Suprapubic skin (tissue), 4 donors: ENCODE data around the gene ITGAE. TPM values are rescaled to one million over a fixed set of nuclear protein-coding genes. Genes with fewer than 3 reads are reported as not detected.

ENCODE experiments used
- DNase-seq, 2 donors: peaks; one replicate each; pipeline ENCODE4 v3.0.0-alpha.2; 2019; ENCODE audit warnings: low spot score in 2 of 2
- H3K27ac ChIP-seq: fragments of 200-600 bp; sonication (generic); one replicate; pipeline ENCODE4 v1.5.1; 2019
- H3K27me3 ChIP-seq: fragments of 200-600 bp; sonication (generic); one replicate; pipeline ENCODE4 v1.5.1; 2019
- H3K36me3 ChIP-seq: fragments of 200-600 bp; sonication (generic); one replicate; pipeline ENCODE4 v1.5.1; 2019
- H3K4me1 ChIP-seq: fragments of 200-600 bp; sonication (generic); one replicate; pipeline ENCODE4 v1.5.1; 2019
- H3K4me3 ChIP-seq: fragments of 200-600 bp; sonication (generic); one replicate; pipeline ENCODE4 v1.5.1; 2019; ENCODE audit warnings: mild to moderate bottlenecking
- H3K9me3 ChIP-seq: fragments of 200-600 bp; sonication (generic); one replicate; pipeline ENCODE4 v1.5.1; 2019
- EP300 ChIP-seq: sonication (generic); formaldehyde crosslinking; IDR thresholded peaks from one replicate; pipeline ENCODE4 v1.6.1; 2017; ENCODE audit warnings: antibody characterized with exemption
- POLR2A ChIP-seq, 2 donors: fragments of 450-650 bp; IDR thresholded peaks; one replicate each; pipeline ENCODE4 v1.6.1; 2017; ENCODE audit warnings: antibody characterized with exemption in 2 of 2, mild to moderate bottlenecking in 2 of 2, moderate library complexity in 2 of 2
- POLR2AphosphoS5 ChIP-seq, 3 donors: sonication (generic); formaldehyde crosslinking; IDR thresholded peaks; one replicate each; pipeline ENCODE4 v1.6.1; 2017; ENCODE audit warnings: antibody characterized with exemption in 3 of 3
- WGBS: methylation state at CpG from one replicate; pipeline ENCODE4 v1.1.5; 2018; 5-methylcytosine and 5-hydroxymethylcytosine counted together
- total RNA-seq, 4 donors: library from RNA; depleted of rRNA; stranded (reverse); fragments of >200 nt; gene quantifications; one replicate each; pipeline ENCODE4 v1.1.0, GENCODE V29; 2016
- TF ChIP-seq, protein P1 (sequence below), 2 donors: fragments of 200-600 bp in 1 of 2; fragments of 450-650 bp in 1 of 2; sonication (generic) in 1 of 2; IDR thresholded peaks; one replicate each; pipeline ENCODE4 v1.5.1; 2016 to 2019; ENCODE audit warnings: antibody characterized with exemption in 2 of 2, mild to moderate bottlenecking in 1 of 2, moderate library complexity in 1 of 2

Gene ITGAE
- total RNA-seq, 4 donors from 2014 or later, result 14.0 to 20.7 (median 14.4) TPM

DNA sequence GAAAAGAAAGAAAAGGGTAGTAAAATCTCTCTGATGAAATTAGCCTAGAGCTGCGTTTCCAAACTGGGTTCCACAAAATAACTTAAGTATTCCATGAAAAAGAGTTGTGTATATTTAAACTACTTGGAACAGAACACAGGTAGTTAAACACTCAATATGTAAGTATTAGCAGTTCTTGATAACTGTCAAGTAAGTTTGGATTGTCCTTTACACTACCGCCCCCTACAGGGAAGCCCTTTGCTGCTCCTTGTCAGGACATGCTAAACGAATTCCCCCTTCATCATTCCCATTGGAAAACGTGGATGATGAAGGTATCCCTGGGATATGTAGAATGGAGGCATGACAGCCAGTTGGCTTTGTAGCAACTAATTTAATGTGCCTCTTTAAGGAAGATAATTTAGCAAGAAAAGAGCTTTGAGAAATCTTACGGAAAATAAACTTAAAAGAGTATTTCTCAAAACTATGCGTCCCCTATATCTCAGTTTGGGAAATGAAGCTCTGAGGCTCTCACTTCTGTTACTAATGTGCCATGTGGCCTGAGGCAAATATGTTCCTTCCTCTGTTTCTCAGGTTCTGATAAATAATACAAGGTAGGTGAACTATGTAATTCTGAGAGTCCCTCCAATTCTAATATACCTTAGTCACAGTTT is 26.3 kb upstream of the ITGAE start:
- Histone ChIP-seq H3K36me3 (peaks cover 75% of the 10 kb centered on the region), H3K27ac (no peak overlapping the region), H3K9me3 (no peaks in the 10 kb centered on the region), H3K4me1 (peaks cover 5% of the 10 kb centered on the region), H3K4me3 (no peak overlapping the region), H3K27me3 (no peaks in the 10 kb centered on the region)
- TF ChIP-seq, protein P1, sequence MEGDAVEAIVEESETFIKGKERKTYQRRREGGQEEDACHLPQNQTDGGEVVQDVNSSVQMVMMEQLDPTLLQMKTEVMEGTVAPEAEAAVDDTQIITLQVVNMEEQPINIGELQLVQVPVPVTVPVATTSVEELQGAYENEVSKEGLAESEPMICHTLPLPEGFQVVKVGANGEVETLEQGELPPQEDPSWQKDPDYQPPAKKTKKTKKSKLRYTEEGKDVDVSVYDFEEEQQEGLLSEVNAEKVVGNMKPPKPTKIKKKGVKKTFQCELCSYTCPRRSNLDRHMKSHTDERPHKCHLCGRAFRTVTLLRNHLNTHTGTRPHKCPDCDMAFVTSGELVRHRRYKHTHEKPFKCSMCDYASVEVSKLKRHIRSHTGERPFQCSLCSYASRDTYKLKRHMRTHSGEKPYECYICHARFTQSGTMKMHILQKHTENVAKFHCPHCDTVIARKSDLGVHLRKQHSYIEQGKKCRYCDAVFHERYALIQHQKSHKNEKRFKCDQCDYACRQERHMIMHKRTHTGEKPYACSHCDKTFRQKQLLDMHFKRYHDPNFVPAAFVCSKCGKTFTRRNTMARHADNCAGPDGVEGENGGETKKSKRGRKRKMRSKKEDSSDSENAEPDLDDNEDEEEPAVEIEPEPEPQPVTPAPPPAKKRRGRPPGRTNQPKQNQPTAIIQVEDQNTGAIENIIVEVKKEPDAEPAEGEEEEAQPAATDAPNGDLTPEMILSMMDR (IDR thresholded peaks at IDR 0.05), result peak; percentile 29 to 50
- no peak for TF ChIP-seq POLR2A (IDR thresholded peaks at IDR 0.05)
- WGBS, result 56% methylated on average over 6 of the region's 6 CpGs
- peak in 1 of 2 donors; percentile 67 for DNase-seq

DNA sequence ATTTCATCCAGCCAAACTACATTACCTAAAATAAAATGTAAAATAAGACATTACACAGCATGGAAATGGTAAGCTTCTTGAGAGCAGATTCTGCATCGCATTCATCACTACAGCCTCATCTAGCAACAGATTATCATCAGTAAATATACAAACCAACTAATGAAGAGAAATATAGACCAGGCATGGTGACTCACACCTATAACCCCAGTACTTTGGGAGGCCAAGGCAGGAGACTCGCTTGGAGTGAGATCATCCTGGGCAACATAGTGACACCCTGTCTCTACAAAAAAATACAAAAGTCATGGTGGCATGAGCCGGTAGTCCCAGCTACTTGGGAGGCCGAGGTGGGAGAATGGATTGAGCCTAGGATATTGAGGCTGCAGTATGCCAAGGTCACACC is 25.2 kb upstream of the ITGAE start:
- H3K36me3 ChIP-seq, result peaks cover 86% of the 10 kb centered on the region
- no peak overlapping the region for H3K4me3 ChIP-seq
- no peaks in the 10 kb centered on the region for H3K27me3 ChIP-seq
- H3K4me1 ChIP-seq, result peaks cover 5% of the 10 kb centered on the region
- 80% methylated on average over 4 of the region's 4 CpGs for WGBS
- H3K9me3 ChIP-seq, result no peaks in the 10 kb centered on the region
- DNase-seq, result no peak
- TF ChIP-seq, protein P1 (IDR thresholded peaks at IDR 0.05), result no peak
- TF ChIP-seq EP300 (no peak), POLR2A (IDR thresholded peaks at IDR 0.05) (no peak), POLR2AphosphoS5 (IDR thresholded peaks at IDR 0.05) (no peak)
- H3K27ac ChIP-seq, result no peak overlapping the region

DNA sequence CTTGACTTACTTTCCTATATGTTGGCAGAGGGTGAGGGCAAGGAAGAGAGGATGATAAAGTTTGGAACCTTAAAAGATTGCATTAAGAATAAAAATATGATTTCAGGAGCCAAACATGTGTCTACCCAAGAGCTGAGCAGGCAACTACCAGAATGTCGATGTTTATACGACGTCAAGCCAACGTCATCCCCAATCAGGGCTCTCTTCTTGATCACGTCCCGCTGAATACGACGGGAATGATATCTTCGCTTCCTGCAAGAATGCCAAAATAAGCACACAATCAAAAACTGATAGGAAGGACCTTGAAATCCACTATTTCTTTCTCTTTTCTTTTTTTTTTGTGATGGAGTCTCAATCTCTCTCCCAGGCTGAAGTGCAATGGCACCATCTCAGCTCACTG is 20.1 kb upstream of the ITGAE start:
- H3K36me3 ChIP-seq, result peaks cover 97% of the 10 kb centered on the region

DNA sequence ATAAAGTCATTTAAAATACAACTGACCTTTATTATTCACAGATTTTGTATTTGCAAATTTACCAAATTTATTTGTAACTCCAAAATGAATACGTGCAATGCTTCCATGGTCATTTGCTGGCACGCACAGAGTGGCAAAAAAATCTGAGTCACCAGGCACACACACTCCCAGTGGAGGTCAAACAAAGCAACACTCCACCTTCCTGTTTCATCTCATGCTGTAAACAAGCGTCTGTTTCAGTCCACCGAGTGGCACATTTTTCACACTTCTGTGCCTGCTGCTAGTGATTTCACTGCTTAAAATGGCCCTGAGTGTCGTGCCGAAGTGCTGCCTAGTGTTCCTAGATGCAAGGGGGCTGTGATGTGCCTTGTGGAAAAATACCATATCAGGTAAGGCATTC is 17.8 kb upstream of the ITGAE start:
- no peaks in the 10 kb centered on the region for H3K27me3 ChIP-seq
- no peak for DNase-seq
- 85% methylated on average over 6 of the region's 6 CpGs for WGBS
- TF ChIP-seq EP300 (no peak), POLR2AphosphoS5 (IDR thresholded peaks at IDR 0.05) (no peak), POLR2A (IDR thresholded peaks at IDR 0.05) (no peak)
- TF ChIP-seq, protein P1 (IDR thresholded peaks at IDR 0.05), result no peak
- no peak overlapping the region for H3K27ac ChIP-seq
- H3K4me3 ChIP-seq, result no peak overlapping the region
- no peaks in the 10 kb centered on the region for H3K4me1 ChIP-seq
- H3K36me3 ChIP-seq, result peaks cover 100% of the 10 kb centered on the region
- no peaks in the 10 kb centered on the region for H3K9me3 ChIP-seq

More for the DNA sequence above, 20.1 kb upstream of the ITGAE start:
- no peaks in the 10 kb centered on the region for H3K9me3 ChIP-seq
- TF ChIP-seq, protein P1 (IDR thresholded peaks at IDR 0.05), result no peak
- TF ChIP-seq POLR2AphosphoS5 (IDR thresholded peaks at IDR 0.05) (no peak), EP300 (no peak), POLR2A (IDR thresholded peaks at IDR 0.05) (no peak)
- H3K27me3 ChIP-seq, result no peaks in the 10 kb centered on the region
- WGBS, result 97% methylated on average over 9 of the region's 9 CpGs
- no peak overlapping the region for H3K27ac ChIP-seq
- no peak for DNase-seq
- H3K4me3 ChIP-seq, result no peak overlapping the region
- H3K4me1 ChIP-seq, result no peaks in the 10 kb centered on the region

DNA sequence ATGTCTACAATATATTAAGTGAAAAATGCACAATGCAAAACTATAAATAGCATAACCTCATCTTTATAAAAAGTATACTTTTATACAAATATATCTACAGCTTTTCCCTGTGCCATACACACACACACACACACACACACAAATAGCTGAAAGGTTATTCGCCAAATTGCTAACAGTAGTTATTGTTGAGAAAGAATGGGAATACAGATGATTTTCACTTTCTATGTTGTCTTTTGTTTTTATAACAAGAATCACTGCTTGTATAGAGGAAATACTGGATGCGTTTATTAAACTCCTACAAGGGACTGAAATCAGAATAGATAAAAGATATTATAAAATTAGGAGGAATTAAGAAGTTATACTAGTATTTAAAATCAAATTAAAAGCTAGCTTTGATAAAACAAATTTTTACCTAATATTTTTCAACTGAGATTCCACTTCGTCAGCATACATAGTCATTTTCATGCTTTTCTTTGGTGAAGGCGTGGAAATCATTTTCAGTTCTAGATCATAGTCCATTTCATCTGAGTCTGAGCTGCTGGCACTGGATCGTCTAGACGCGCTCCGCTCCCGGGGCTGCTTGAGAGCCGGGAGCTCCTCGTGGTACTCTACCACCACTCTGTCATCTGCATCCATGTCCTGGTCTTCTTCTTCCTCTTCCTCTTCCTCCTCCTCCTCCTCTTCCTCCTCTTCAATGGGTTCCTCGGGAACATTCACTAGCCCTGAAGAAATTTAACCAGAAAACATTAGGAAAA is 17.0 kb upstream of the ITGAE start:
- Histone ChIP-seq H3K4me1 (no peaks in the 10 kb centered on the region), H3K4me3 (no peak overlapping the region), H3K27me3 (no peaks in the 10 kb centered on the region), H3K36me3 (peaks cover 100% of the 10 kb centered on the region), H3K27ac (no peak overlapping the region), H3K9me3 (no peaks in the 10 kb centered on the region)
- WGBS, result 89% methylated on average over 12 of the region's 12 CpGs
- no peak for DNase-seq
- TF ChIP-seq POLR2A (IDR thresholded peaks at IDR 0.05) (no peak), EP300 (no peak), POLR2AphosphoS5 (IDR thresholded peaks at IDR 0.05) (no peak)
- TF ChIP-seq, protein P1 (IDR thresholded peaks at IDR 0.05), result no peak
